Fibroblast of the aortic adventitia (primary cell): ENCODE data around the gene CXCR6. TPM values are rescaled to one million over a fixed set of nuclear protein-coding genes. Genes with fewer than 3 reads are reported as not detected.

Source experiments
- DNase-seq: peaks from one replicate; pipeline ENCODE4 v3.0.0-alpha.2; 2010; ENCODE audit warnings: low read depth
- H3K4me3 ChIP-seq: 2 replicates; pipeline ENCODE4 v1.5.1; 2011; ENCODE audit warnings: low read depth, mild to moderate bottlenecking, control low read depth, low read length, moderate library complexity
- total RNA-seq: library from RNA; depleted of rRNA; stranded (reverse); fragments of >200 nt; gene quantifications from 2 replicates; pipeline ENCODE4 v1.2.3, GENCODE V29; 2012; ENCODE audit warnings: low replicate concordance
- TF ChIP-seq, protein P1 (sequence below): IDR thresholded peaks from 2 replicates; pipeline ENCODE4 v1.5.1; 2011; ENCODE audit warnings: mild to moderate bottlenecking, low read length, control low read depth, inconsistent platforms; ENCODE audit not compliant: insufficient read depth

Gene CXCR6
- total RNA-seq, 1 donor, result not detected

DNA sequence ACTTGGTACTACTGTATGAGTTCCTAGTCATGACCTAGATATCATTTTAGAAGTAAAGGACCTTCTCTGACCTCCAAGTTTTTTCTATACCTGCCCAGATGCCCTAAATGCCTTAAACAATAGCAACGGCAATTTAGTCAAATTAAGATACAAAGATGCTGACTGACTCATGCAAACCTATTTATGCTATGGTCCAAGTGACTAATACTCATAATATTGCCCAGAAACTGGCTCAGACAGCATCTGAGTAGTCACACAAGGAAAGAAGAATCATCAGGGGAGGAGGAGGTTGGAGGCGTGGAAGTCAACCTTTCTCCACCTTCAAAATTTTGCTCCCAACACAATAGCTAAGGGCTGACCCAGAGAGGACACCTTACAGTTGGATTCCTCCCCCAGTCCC, 45.5 kb downstream of the CXCR6 start:
- peak; percentile 87 for DNase-seq
- TF ChIP-seq, protein P1, sequence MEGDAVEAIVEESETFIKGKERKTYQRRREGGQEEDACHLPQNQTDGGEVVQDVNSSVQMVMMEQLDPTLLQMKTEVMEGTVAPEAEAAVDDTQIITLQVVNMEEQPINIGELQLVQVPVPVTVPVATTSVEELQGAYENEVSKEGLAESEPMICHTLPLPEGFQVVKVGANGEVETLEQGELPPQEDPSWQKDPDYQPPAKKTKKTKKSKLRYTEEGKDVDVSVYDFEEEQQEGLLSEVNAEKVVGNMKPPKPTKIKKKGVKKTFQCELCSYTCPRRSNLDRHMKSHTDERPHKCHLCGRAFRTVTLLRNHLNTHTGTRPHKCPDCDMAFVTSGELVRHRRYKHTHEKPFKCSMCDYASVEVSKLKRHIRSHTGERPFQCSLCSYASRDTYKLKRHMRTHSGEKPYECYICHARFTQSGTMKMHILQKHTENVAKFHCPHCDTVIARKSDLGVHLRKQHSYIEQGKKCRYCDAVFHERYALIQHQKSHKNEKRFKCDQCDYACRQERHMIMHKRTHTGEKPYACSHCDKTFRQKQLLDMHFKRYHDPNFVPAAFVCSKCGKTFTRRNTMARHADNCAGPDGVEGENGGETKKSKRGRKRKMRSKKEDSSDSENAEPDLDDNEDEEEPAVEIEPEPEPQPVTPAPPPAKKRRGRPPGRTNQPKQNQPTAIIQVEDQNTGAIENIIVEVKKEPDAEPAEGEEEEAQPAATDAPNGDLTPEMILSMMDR, result no peak
- no peak overlapping the region for H3K4me3 ChIP-seq

DNA sequence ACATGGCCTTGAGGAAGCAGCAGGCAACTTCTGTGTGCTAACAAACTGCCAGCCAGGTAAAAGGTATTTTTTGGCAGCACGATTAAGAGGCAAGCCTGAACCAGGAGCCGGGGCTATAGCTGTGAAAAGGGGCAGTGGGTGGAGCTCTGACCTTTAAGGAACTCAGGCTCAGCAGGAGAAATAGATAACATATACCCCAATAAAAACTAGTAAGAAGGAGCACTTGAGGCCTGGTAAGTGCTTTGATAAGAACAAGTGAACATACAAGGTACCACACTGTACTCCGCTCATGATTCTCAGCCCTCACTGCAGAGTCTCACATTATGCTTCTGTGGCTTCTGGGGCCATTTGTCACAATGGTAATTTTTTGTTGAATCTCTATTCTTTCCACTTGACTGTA, 46.9 kb downstream of the CXCR6 start:
- TF ChIP-seq, protein P1, result no peak
- no peak for DNase-seq
- no peak overlapping the region for H3K4me3 ChIP-seq

DNA sequence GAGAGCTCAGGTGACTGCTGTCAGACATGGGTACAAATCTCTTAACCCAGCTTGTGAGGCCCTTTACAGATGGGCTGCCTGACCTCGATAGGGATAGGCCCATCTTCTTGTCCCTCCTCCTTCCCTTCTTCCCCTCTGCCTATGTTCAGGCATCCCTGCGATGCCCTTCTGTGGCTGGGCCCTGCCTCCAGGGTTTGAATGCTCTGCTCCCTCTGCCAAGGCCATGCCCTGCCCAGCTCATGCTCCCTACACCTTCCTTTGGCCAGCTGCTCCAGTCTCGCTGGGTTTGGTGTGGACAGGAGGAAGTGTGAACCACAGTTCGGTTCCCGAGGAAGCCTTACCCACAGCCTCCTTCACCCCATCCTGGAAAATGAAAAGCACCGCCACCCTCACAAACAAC, 48.1 kb downstream of the CXCR6 start:
- H3K4me3 ChIP-seq, result no peak overlapping the region
- no peak for DNase-seq
- TF ChIP-seq, protein P1, result no peak

DNA sequence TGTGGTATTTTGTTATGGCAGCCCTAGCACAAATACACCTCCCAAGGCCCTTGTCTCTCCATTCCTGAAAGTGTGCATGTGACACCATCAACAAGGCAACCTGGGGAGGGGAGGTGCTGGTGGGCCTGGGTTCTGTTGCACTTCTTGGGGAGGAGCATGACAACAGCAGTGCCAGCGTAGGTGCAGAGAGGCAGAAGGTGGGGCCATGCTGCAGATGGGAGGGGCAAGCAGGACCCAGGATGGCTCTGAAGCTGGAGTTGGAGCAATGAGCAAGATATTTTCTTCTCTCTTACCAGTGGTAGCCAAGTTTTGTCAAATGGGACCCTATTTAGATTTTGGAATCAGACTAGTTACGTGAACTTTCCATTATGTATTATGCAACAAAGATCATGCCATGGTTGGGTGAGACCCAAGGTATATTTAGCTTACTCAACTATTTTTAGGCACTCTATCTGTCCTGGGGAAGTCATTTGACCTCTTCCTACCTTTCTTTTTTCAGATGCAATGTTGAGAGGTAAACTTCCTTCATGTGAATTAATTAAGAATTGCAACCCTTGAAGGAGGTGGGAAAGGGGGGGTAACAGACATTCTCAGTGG, 49.0 kb downstream of the CXCR6 start:
- DNase-seq, result peak; percentile 74
- no peak overlapping the region for H3K4me3 ChIP-seq
- TF ChIP-seq, protein P1, result no peak

DNA sequence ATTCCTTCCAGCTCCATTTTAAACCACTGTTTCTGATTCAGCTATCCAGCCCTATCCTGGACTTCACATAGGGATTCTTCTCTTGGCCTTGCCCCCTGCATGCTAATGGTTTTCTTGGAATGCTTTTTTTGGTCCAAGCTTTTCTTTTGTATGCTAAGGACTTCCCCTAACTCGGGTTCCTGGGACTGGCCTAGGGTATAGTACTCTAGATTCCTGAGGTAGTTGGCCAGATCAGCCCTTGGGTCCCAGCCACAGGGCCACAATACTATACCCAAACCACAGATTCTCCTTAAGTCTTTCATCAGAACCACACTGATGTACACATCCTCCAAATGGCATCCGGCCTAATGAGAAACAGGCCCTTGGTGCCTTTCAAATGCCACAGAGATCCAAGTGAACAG, 49.6 kb downstream of the CXCR6 start:
- no peak overlapping the region for H3K4me3 ChIP-seq
- peak; percentile 97 for DNase-seq
- TF ChIP-seq, protein P1, result no peak

DNA sequence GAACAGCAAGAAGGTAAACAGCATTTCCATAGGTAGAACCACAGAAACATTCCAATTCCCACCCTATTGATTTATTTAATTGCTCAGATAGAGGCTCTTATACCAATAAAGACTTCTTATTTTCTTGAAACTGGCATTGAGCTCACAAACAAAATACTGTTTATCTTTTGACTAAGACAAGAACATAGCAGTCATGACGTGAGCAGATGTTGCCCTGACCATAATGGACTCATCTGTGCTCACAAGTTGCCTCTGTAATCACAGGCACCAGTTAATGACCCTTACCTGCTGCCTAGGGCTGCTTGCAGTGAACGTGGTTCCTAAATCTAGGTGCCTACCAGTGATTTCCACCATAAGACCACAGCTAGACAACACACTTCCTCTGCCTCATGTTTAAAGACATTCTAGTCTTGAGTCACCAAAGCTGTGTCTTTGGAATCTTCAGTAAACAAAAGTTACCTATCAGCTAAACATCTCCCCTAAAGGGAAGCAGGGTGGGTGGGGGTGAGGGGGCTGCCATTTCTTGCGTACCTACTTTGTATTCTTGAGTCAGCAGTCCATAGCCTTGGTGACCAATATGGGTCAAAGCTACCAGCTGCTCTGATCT, 50.3 kb downstream of the CXCR6 start:
- TF ChIP-seq, protein P1, result no peak
- no peak overlapping the region for H3K4me3 ChIP-seq
- no peak for DNase-seq
